NB4 (cell line): ENCODE results near the gene CDH4.

ENCODE experiments used
- DNase-seq: peaks from one replicate; pipeline ENCODE4 v3.0.0; 2010; ENCODE audit warnings: low read depth
- H3K4me3 ChIP-seq: one replicate; pipeline ENCODE4 v1.5.1; 2011; ENCODE audit warnings: mild to moderate bottlenecking, low read depth, low read length, moderate library complexity
- MYC ChIP-seq: IDR thresholded peaks from 2 replicates; pipeline ENCODE4 v1.6.1; 2011; ENCODE audit warnings: low read depth, low read length
- POLR2A ChIP-seq: IDR thresholded peaks from 2 replicates; pipeline ENCODE4 v1.6.1; 2011; ENCODE audit warnings: mild to moderate bottlenecking; ENCODE audit not compliant: insufficient read length; ENCODE audit errors: extremely low read depth
- TF ChIP-seq, protein P1 (sequence below): IDR thresholded peaks from 2 replicates; pipeline ENCODE4 v1.6.1; 2011; ENCODE audit warnings: low read depth, low read length
- TF ChIP-seq, protein P2 (sequence below): IDR thresholded peaks from one replicate; pipeline ENCODE4 v1.5.1; 2012; ENCODE audit warnings: low read depth, low read length

The CDH4 gene

DNA sequence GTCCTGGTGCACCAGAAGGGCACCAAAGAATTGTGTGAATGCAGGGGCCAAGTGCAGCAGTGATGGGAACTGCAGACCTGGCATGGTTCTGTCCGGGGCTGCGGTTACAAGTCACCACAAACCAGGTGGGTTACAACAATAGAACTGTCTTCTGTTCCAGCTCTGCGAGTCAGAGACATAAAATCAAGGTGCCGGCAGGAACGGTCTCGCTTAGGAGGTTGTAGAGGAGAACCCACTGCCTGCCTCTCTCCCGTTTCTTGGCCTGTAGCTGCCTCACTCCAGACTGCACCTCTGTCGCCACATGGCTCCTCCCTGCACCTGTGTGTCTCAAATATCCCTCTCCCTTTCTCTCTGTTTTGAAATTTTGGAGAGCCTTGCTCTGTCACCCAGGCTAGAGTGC lies 670.4 kb downstream of the CDH4 start:
- no peak for DNase-seq
- TF ChIP-seq, protein P1, sequence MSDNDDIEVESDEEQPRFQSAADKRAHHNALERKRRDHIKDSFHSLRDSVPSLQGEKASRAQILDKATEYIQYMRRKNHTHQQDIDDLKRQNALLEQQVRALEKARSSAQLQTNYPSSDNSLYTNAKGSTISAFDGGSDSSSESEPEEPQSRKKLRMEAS, result no peak
- no peak for TF ChIP-seq MYC
- TF ChIP-seq POLR2A, result no peak
- TF ChIP-seq, protein P2, sequence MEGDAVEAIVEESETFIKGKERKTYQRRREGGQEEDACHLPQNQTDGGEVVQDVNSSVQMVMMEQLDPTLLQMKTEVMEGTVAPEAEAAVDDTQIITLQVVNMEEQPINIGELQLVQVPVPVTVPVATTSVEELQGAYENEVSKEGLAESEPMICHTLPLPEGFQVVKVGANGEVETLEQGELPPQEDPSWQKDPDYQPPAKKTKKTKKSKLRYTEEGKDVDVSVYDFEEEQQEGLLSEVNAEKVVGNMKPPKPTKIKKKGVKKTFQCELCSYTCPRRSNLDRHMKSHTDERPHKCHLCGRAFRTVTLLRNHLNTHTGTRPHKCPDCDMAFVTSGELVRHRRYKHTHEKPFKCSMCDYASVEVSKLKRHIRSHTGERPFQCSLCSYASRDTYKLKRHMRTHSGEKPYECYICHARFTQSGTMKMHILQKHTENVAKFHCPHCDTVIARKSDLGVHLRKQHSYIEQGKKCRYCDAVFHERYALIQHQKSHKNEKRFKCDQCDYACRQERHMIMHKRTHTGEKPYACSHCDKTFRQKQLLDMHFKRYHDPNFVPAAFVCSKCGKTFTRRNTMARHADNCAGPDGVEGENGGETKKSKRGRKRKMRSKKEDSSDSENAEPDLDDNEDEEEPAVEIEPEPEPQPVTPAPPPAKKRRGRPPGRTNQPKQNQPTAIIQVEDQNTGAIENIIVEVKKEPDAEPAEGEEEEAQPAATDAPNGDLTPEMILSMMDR, result no peak
- no peak overlapping the region for H3K4me3 ChIP-seq

DNA sequence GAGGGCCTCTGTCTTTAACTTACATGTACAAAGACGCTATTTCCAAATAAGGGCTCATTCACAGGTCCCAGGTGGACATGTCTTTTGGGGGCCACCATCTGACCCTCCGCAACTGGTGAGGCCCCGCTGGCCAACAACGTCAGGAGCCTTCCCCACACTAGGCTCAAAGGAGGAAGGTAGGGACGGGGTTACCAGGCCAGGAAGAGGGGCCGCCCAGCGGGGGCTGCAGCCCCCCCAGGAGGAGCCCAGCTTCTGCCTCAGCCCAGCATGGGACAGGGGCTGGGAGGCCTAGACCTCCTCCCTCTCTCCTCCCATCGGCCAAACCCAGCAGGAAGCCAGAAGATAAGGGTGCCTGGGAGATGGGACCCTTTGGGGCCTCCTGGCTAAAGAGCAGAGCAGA lies 670.9 kb downstream of the CDH4 start:
- H3K4me3 ChIP-seq, result no peak overlapping the region
- TF ChIP-seq, protein P1, result no peak
- DNase-seq, result no peak

DNA sequence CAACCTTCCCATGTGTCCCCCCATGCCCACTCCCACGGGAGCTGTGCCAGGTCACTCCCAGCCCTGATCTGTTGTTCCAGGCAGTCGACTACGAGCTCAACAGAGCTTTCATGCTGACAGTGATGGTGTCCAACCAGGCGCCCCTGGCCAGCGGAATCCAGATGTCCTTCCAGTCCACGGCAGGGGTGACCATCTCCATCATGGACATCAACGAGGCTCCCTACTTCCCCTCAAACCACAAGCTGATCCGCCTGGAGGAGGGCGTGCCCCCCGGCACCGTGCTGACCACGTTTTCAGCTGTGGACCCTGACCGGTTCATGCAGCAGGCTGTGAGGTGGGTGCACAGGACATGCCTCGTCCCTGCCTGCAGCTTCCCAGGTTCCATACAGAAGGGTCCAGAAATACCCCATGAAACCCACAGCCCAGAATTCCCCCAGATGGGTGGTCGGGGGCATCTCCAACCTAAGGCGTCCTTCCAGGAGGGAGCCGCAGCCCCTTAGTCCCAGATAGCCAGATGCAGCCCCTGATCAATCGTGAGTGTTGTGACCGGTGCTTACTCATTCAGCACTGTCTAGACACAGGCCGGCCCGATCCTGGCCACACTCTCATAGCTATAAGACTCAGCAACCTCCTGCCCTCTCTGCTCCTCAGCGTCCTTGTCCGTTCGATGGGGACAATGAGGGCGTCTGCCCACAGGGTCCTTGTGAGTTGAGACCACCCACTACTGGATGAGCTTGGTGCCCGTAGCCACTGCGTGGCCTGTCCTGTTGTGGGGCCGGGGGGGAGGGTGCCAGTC lies 671.5 kb downstream of the CDH4 start:
- DNase-seq, result no peak
- no peak overlapping the region for H3K4me3 ChIP-seq
- no peak for TF ChIP-seq MYC
- TF ChIP-seq, protein P2, result no peak
- no peak for TF ChIP-seq POLR2A
- TF ChIP-seq, protein P1, result no peak

DNA sequence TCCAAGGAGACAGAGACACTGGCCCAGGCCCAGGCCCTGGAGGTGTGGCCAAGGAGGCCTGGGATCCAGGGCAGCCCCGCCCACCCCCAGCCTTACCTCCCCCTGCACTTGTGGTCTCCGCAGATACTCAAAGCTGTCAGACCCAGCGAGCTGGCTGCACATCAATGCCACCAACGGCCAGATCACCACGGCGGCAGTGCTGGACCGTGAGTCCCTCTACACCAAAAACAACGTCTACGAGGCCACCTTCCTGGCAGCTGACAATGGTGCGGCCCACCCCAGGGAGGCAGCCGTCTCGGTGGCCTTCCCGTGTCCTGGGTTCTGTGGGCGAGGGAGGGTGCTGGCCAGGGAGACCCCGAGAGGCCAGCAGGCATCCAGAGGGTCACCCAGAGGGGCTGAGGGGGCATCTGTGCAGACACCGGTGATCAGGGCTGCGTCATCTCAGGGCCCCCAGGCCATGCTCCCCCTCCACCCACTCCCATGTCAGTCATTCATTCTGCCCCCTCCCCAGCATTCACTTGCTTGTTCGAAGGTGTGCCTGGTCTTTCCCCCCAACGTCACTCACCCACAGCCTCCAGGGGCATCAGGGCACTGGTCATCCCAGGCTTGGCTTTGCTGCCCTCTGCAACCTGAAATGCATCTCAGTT lies 672.3 kb downstream of the CDH4 start:
- no peak for DNase-seq
- TF ChIP-seq MYC (no peak), POLR2A (no peak)
- TF ChIP-seq, protein P2, result no peak
- TF ChIP-seq, protein P1, result no peak
- no peak overlapping the region for H3K4me3 ChIP-seq

DNA sequence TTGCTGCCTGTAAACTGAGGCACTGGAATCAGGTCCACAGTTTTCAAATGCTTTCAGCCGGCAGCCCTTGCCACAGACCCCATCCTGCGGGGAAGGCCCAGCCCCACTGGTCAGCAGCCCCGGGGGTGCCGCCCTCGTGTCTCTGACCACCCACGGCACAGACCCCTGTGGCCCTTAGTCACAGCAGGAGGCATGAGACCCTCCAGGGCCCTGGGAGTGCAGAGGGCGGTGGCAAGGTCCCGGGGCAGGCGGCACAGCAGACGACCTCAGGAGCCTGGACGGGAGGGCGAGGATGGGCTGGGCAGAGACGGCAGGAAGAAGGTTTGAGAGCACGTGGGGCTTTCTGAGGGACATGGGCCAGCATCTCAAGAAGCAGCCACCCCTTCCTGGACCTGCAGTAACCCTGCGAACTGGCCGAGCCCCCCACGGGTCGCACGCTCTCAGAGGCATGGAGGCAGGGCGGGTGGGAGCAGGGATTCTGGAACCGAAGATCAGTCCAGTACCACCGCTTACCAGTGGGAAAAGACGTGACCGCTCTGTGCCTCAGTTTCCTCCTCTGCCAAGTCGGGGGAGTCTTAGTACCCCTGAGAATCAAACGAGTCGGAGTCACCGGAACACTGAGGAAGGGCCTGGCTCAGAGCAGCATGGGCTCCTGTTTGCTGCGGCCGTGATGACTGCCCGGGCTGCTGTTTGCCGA lies 672.9 kb downstream of the CDH4 start:
- no peak for TF ChIP-seq MYC
- TF ChIP-seq POLR2A, result no peak
- TF ChIP-seq, protein P2, result no peak
- TF ChIP-seq, protein P1, result no peak
- DNase-seq, result no peak
- H3K4me3 ChIP-seq, result no peak overlapping the region
